NB4 (cell line): ENCODE data around the gene MRPS22.

ENCODE experiments used
- DNase-seq: peaks from one replicate; pipeline ENCODE4 v3.0.0; 2010; ENCODE audit warnings: low read depth
- H3K4me3 ChIP-seq: one replicate; pipeline ENCODE4 v1.5.1; 2011; ENCODE audit warnings: mild to moderate bottlenecking, low read depth, low read length, moderate library complexity
- MYC ChIP-seq: IDR thresholded peaks from 2 replicates; pipeline ENCODE4 v1.6.1; 2011; ENCODE audit warnings: low read depth, low read length
- POLR2A ChIP-seq: IDR thresholded peaks from 2 replicates; pipeline ENCODE4 v1.6.1; 2011; ENCODE audit warnings: mild to moderate bottlenecking; ENCODE audit not compliant: insufficient read length; ENCODE audit errors: extremely low read depth
- TF ChIP-seq, protein P1 (sequence below): IDR thresholded peaks from one replicate; pipeline ENCODE4 v1.5.1; 2012; ENCODE audit warnings: low read depth, low read length
- TF ChIP-seq, protein P2 (sequence below): IDR thresholded peaks from 2 replicates; pipeline ENCODE4 v1.6.1; 2011; ENCODE audit warnings: low read depth, low read length

Gene MRPS22

GRCh38 chr3:139309061-139309591, 34.7 kb upstream of the MRPS22 start:
- no peak overlapping the region for H3K4me3 ChIP-seq
- TF ChIP-seq, protein P1, sequence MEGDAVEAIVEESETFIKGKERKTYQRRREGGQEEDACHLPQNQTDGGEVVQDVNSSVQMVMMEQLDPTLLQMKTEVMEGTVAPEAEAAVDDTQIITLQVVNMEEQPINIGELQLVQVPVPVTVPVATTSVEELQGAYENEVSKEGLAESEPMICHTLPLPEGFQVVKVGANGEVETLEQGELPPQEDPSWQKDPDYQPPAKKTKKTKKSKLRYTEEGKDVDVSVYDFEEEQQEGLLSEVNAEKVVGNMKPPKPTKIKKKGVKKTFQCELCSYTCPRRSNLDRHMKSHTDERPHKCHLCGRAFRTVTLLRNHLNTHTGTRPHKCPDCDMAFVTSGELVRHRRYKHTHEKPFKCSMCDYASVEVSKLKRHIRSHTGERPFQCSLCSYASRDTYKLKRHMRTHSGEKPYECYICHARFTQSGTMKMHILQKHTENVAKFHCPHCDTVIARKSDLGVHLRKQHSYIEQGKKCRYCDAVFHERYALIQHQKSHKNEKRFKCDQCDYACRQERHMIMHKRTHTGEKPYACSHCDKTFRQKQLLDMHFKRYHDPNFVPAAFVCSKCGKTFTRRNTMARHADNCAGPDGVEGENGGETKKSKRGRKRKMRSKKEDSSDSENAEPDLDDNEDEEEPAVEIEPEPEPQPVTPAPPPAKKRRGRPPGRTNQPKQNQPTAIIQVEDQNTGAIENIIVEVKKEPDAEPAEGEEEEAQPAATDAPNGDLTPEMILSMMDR, result no peak
- no peak for TF ChIP-seq POLR2A
- no peak for TF ChIP-seq MYC
- TF ChIP-seq, protein P2, sequence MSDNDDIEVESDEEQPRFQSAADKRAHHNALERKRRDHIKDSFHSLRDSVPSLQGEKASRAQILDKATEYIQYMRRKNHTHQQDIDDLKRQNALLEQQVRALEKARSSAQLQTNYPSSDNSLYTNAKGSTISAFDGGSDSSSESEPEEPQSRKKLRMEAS, result no peak
- DNase-seq, result no peak

DNA sequence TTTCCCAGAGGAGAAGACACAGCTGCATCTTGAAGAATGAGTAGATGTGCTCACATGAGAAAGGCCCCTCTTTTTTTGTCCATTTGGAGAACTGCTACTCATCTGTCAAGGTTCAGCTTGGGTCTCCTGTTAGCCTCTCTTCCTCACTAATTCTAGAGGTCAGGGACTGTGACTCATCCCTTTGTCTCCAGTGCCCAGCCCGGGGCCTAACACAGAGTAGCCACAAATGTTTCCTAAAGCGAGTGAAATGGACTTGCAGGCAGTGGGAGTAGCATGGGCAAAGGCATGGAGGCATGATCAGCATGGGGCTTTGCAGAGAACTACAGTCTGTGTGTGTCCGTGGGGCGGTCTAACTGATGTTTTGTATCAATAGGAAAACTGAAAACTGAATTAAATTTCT, 33.9 kb upstream of the MRPS22 start:
- H3K4me3 ChIP-seq, result no peak overlapping the region
- peak; percentile 28 for DNase-seq
- TF ChIP-seq, protein P1, result no peak
- TF ChIP-seq POLR2A (no peak), MYC (no peak)
- TF ChIP-seq, protein P2, result no peak

GRCh38 chr3:139310474-139310933, 33.3 kb upstream of the MRPS22 start:
- H3K4me3 ChIP-seq, result no peak overlapping the region
- no peak for TF ChIP-seq MYC
- TF ChIP-seq, protein P2, result no peak
- TF ChIP-seq, protein P1, result no peak
- no peak for TF ChIP-seq POLR2A
- no peak for DNase-seq

DNA sequence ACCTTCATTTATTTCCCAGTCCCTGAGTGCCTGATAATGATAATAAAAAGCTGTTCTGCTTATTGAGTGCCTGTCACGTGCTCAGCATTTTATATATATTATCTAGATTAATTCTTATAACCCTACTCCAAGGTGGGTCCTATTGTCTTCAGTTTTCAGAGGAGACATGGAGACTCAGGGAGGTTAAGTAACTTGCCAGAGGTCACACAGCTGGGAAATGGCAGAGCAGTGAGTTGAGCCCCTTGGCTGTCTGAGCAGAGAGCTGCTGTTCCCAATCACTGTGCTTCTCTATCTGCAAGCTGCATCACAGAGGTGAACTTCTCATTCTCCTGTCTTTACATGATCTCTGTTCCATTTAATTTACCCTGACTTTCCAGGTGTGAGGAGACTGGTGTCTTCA, 32.3 kb upstream of the MRPS22 start:
- no peak for DNase-seq
- TF ChIP-seq POLR2A, result no peak
- TF ChIP-seq, protein P2, result no peak
- H3K4me3 ChIP-seq, result no peak overlapping the region

GRCh38 chr3:139312416-139312815, 31.4 kb upstream of the MRPS22 start:
- H3K4me3 ChIP-seq, result no peak overlapping the region
- TF ChIP-seq, protein P1, result no peak
- TF ChIP-seq MYC, result no peak
- TF ChIP-seq, protein P2, result no peak
- TF ChIP-seq POLR2A, result no peak
- DNase-seq, result no peak

GRCh38 chr3:139312959-139313358, 30.9 kb upstream of the MRPS22 start:
- TF ChIP-seq, protein P1, result no peak
- no peak for TF ChIP-seq POLR2A
- TF ChIP-seq MYC, result no peak
- TF ChIP-seq, protein P2, result no peak
- peak; percentile 27 for DNase-seq
- no peak overlapping the region for H3K4me3 ChIP-seq
